ENCODE results near the gene RFLNA. TPM values are rescaled to one million over a fixed set of nuclear protein-coding genes. Genes with fewer than 3 reads are reported as not detected.
A peak's percentile ranks its signal among the peaks of the same experiment; 100 is the strongest.

Gene RFLNA
- total RNA-seq, 1 experiment from 2014 or later: 10.6 TPM

DNA sequence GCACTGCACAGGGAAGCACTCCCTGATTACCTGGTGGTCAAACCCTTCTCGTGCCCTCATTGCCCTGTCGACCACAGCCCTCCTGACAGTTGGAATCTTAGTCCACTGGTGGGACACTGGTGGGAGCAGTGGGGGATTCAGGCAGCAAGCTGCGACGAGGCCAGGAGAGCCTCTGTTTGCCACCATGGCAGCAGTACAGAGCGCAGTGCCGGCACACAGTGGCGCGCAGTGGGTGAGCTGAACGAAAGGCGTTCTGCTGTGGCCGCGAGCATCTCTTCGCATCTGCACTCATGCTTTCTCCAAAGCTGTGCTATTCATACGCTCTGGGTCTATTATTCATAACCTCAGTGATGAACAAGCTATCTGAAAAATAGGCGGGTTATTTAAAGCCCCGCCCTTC is 14.3 kb downstream of the RFLNA start:
- no peak overlapping the region for H3K9ac ChIP-seq (ENCODE audit: extremely low read depth, insufficient read length, low read length)
- H2BK15ac ChIP-seq (ENCODE audit: low read depth, low read length): no peak overlapping the region
- no peak overlapping the region for H3K23ac ChIP-seq (ENCODE audit: insufficient read length, low read depth, low read length)
- no peak overlapping the region for H2BK20ac ChIP-seq (ENCODE audit: low read depth, low read length, poor library complexity, severe bottlenecking)
- no CpG with 5 or more reads among the region's 16 CpGs for WGBS (ENCODE audit: extremely low coverage, insufficient read length, low lambda C conversion rate)
- no peak overlapping the region for H4K8ac ChIP-seq (replicated peaks; ENCODE audit: insufficient read length, low read depth, low read length)
- no peak overlapping the region for H3K27ac ChIP-seq (ENCODE audit: insufficient read length, low read depth, low read length)
- Mint-ChIP-seq H3K9me3 (no peaks in the 10 kb centered on the region), H3K36me3 (ENCODE audit: insufficient read depth in 1 of 3, low read depth in 3 of 3) (peaks cover 2 to 7% (median 7%) of the 10 kb centered on the region in 3 experiments; a peak in 6 of 7 replicates), H3K4me3 (no peak overlapping the region; a peak in 1 of 5 replicates), H3K4me1 (no peaks in the 10 kb centered on the region), H3K27me3 (ENCODE audit: low read depth) (no peaks in the 10 kb centered on the region; the same call in 1 of the 2 replicates), H3K27ac (peak overlapping the region in 1 of 3 experiments; percentile 31; a peak in 1 of 7 replicates)
- no peaks in the 10 kb centered on the region for H3K27me3 ChIP-seq (ENCODE audit: insufficient read depth, low read length)
- no peak overlapping the region for H4K91ac ChIP-seq (ENCODE audit: insufficient read length, low read depth, low read length)
- H2BK12ac ChIP-seq (ENCODE audit: insufficient read length, low read depth, low read length): no peak overlapping the region
- DNase-seq: no peak
- no peaks in the 10 kb centered on the region for H3K79me1 ChIP-seq (ENCODE audit: insufficient read depth, low read depth, low read length, poor library complexity, severe bottlenecking)
- no peak overlapping the region for H2BK5ac ChIP-seq (ENCODE audit: insufficient read length, low read length)
- no peaks in the 10 kb centered on the region for H3K79me2 ChIP-seq (ENCODE audit: insufficient read depth, low read length)
- no peaks in the 10 kb centered on the region for H4K20me1 ChIP-seq (ENCODE audit: control insufficient read depth, insufficient read depth, insufficient read length)
- H2AFZ ChIP-seq (ENCODE audit: low read length): no peak overlapping the region
- H2AK5ac ChIP-seq (ENCODE audit: insufficient read length, low read length): no peak overlapping the region
- no peaks in the 10 kb centered on the region for H3K23me2 ChIP-seq (ENCODE audit: insufficient read length, low read depth, low read length, poor library complexity, severe bottlenecking)
- no peak overlapping the region for H3K4ac ChIP-seq (ENCODE audit: low read depth, low read length)
- no peak overlapping the region for H3K56ac ChIP-seq (ENCODE audit: insufficient read length, low read depth, low read length)
- no peak overlapping the region for H2BK120ac ChIP-seq (ENCODE audit: low read depth, low read length, poor library complexity, severe bottlenecking)
- TF ChIP-seq, protein P1, sequence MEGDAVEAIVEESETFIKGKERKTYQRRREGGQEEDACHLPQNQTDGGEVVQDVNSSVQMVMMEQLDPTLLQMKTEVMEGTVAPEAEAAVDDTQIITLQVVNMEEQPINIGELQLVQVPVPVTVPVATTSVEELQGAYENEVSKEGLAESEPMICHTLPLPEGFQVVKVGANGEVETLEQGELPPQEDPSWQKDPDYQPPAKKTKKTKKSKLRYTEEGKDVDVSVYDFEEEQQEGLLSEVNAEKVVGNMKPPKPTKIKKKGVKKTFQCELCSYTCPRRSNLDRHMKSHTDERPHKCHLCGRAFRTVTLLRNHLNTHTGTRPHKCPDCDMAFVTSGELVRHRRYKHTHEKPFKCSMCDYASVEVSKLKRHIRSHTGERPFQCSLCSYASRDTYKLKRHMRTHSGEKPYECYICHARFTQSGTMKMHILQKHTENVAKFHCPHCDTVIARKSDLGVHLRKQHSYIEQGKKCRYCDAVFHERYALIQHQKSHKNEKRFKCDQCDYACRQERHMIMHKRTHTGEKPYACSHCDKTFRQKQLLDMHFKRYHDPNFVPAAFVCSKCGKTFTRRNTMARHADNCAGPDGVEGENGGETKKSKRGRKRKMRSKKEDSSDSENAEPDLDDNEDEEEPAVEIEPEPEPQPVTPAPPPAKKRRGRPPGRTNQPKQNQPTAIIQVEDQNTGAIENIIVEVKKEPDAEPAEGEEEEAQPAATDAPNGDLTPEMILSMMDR (conservative IDR thresholded peaks at IDR 0.05): no peak
- H3K14ac ChIP-seq (ENCODE audit: insufficient read depth, low read length): no peak overlapping the region
- H4K5ac ChIP-seq (ENCODE audit: insufficient read length, low read depth, low read length): no peak overlapping the region
- no peaks in the 10 kb centered on the region for H3K9me3 ChIP-seq (ENCODE audit: control insufficient read depth, low read depth, low read length)
- H3K4me2 ChIP-seq (ENCODE audit: insufficient read depth, insufficient read length, low read length): no peak overlapping the region
- no peaks in the 10 kb centered on the region for H3K4me1 ChIP-seq (ENCODE audit: insufficient read depth, low read length)
- H3K18ac ChIP-seq (ENCODE audit: insufficient read length, low read depth, low read length): no peak overlapping the region
- H3T11ph ChIP-seq (ENCODE audit: low read length): no peak overlapping the region
